ENCODE measurements around the gene SLC26A1. TPM values are rescaled to one million over a fixed set of nuclear protein-coding genes. Genes with fewer than 3 reads are reported as not detected.
"Not testable (repeated sequence)": the region's sequence is repeated elsewhere in the genome, so short reads cannot be mapped to it uniquely, and the experiment has no call there.

The SLC26A1 gene
- polyA plus RNA-seq, 10 donors = 1.2 to 5.1 (median 3.5) TPM

- DNase-seq = no peak
Observed at GRCh38 chr4:999882-1000425, 6.8 kb upstream of the SLC26A1 start.

GRCh38 chr4:999240-999863 lies 6.1 kb upstream of the SLC26A1 start:
- not testable (repeated sequence) for DNase-seq

GRCh38 chr4:998096-998691 lies 5.0 kb upstream of the SLC26A1 start:
- DNase-seq = no peak

GRCh38 chr4:997375-998071 lies 4.3 kb upstream of the SLC26A1 start:
- DNase-seq = no peak

- no peak for DNase-seq
Observed at GRCh38 chr4:996997-997374, 3.8 kb upstream of the SLC26A1 start.

GRCh38 chr4:996030-996996 lies 3.1 kb upstream of the SLC26A1 start:
- DNase-seq = no peak

- DNase-seq = no peak
Observed at GRCh38 chr4:995311-996026, 2.3 kb upstream of the SLC26A1 start.

- no peak for DNase-seq
Observed at GRCh38 chr4:992297-993110, 700 bp downstream of the SLC26A1 start.

GRCh38 chr4:991451-992296 lies 1.5 kb downstream of the SLC26A1 start:
- no peak for DNase-seq

GRCh38 chr4:990746-991367 lies 2.3 kb downstream of the SLC26A1 start:
- DNase-seq = no peak

GRCh38 chr4:989722-990471 lies 3.3 kb downstream of the SLC26A1 start:
- DNase-seq = no peak

- no peak for DNase-seq
Observed at GRCh38 chr4:988726-989721, 4.2 kb downstream of the SLC26A1 start.

GRCh38 chr4:987624-988513 lies 5.3 kb downstream of the SLC26A1 start:
- DNase-seq = no peak

- peak; percentile 47 to 91 (median 84) for DNase-seq
Observed at GRCh38 chr4:986879-987623, 6.2 kb downstream of the SLC26A1 start, which contains the start of gene IDUA. TSS of gene IDUA (plus strand) at chr4:987044. CDS start at chr4:987085, 41 bp downstream.

GRCh38 chr4:986428-986878 lies 6.8 kb downstream of the SLC26A1 start:
- no peak for DNase-seq

Data from muscle of back (tissue), 11 donors.